GM12892 (cell line): ENCODE measurements around the gene PC.

Experiments used
- POLR2A ChIP-seq: IDR thresholded peaks from 2 replicates; pipeline ENCODE4 v1.6.1; 2011; ENCODE audit warnings: low read depth, low read length, control low read depth
- POLR2AphosphoS5 ChIP-seq: IDR thresholded peaks from 2 replicates; pipeline ENCODE4 v1.6.1; 2011; ENCODE audit warnings: low read depth, low read length, control low read depth

DNA sequence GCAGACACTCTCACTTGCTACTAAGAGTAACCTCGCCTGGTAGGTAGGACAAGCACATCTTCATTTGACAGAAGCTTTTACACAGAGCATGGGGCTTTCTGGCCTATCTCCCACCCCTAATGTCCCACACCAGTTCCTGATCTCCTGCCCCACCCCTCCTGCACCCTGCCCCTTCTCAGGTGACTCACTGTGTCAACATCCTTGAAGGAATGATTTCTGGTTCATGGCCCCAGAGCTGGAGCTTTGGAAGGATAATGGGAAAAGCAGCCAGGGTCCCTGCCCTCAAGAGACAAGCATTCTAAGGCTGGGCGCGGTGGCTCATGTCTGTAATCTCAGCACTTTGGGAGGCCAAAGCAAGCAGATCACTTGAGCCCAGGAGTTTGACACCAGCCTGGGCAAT is 54.1 kb downstream of the PC start:
- TF ChIP-seq POLR2A (no peak), POLR2AphosphoS5 (no peak)
